H1 (cell line): Measurements from ENCODE around the gene PREX1. TPM values are rescaled to one million over a fixed set of nuclear protein-coding genes. Genes with fewer than 3 reads are reported as not detected.

Experiments used
- ASH2L ChIP-seq: fragments of 200-600, 300-600 bp; sonication (generic); IDR thresholded peaks from one replicate; pipeline ENCODE4 v1.7.1; 2017; ENCODE audit warnings: low read length
- CBX8 ChIP-seq: fragments of 300-800, 300-1000 bp; sonication (generic); IDR thresholded peaks from 2 replicates; pipeline ENCODE4 v1.7.1; 2016; ENCODE audit warnings: low read depth, low read length, borderline replicate concordance
- POU5F1 ChIP-seq: IDR thresholded peaks from 2 replicates; pipeline ENCODE4 v1.6.1; 2011; ENCODE audit warnings: low read depth, mild to moderate bottlenecking, low read length, moderate library complexity
- TAF7 ChIP-seq: optimal IDR thresholded peaks from 2 replicates; pipeline ENCODE3; 2011; ENCODE audit warnings: low read depth, mild to moderate bottlenecking, inconsistent platforms, low read length, moderate library complexity, borderline replicate concordance
- polyA plus RNA-seq, 7 experiments: library from polyadenylated mRNA; depleted of rRNA in 3 of 7; stranded (reverse) in 5 of 7; unstranded in 2 of 7; fragments of >200 nt in 5 of 7; fragments of 200-250 nt in 2 of 7; gene quantifications; 1 replicate in 5 of 7; 2 replicates in 1 of 7; 4 replicates in 1 of 7; pipeline versions ENCODE4 v1.2.1 to v1.2.3, GENCODE V29; 2011 to 2013; ENCODE audit warnings: missing spikeins in 2 of 7, mixed read lengths in 2 of 7
- total RNA-seq: library from RNA; stranded (reverse); fragmentation: NEBNext Ultra II Directional; extraction: Animal tissue kit (Norgen Biotek cat#: 25700); gene quantifications from 2 replicates; pipeline ENCODE4 v1.2.1, GENCODE V29; 2021

The PREX1 gene
- total and polyA plus RNA-seq, 2 of the 8 experiments (the other 6 are each of a cell fraction or from before 2014, with no cell fraction given) = 10.7 to 12.8 TPM

DNA sequence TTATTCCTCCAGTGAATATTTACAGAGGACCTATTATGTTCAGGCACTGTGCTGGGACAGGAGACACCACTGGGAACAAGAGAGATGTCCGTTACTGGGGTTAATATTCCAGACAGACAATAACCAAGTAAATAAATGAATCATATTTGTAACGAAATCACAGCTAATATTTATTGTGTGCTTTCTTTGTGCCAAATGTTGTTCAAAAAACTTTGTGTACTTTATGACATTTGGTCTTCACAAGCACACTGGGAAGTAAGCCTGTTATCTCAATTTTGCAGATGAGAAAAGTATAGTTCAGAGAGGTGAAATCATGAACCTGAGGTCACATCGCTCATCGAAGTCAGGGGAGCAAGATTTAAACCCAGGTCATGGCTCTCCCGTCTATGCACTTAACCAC, 36.5 kb upstream of the PREX1 start (continued):
- TF ChIP-seq CBX8 (no peak), ASH2L (no peak), TAF7 (no peak), POU5F1 (no peak)
